Sigmoid colon (tissue), 7 donors: ENCODE data around the gene XRCC5. TPM values are rescaled to one million over a fixed set of nuclear protein-coding genes. Genes with fewer than 3 reads are reported as not detected.

Experiments used
- DNase-seq: peaks from one replicate; pipeline ENCODE4 v3.0.0-alpha.2; 2019
- H3K27ac ChIP-seq, 4 donors: fragments of 200-600 bp; sonication (generic); one replicate each; pipeline ENCODE4 v1.5.1; 2016 to 2019; ENCODE audit warnings: mild to moderate bottlenecking in 1 of 4
- H3K27me3 ChIP-seq, 3 donors: fragments of 200-600 bp; sonication (generic); one replicate each; pipeline ENCODE4 v1.5.1; 2019; ENCODE audit warnings: mild to moderate bottlenecking in 1 of 3
- H3K36me3 ChIP-seq, 4 donors: fragments of 200-600 bp; sonication (generic); one replicate each; pipeline ENCODE4 v1.5.1; 2016 to 2019
- H3K4me1 ChIP-seq, 4 donors: fragments of 200-600 bp; sonication (generic); one replicate each; pipeline ENCODE4 v1.5.1; 2017 to 2019
- H3K4me3 ChIP-seq, 4 donors: fragments of 200-600 bp; sonication (generic); one replicate each; pipeline ENCODE4 v1.5.1; 2017 to 2019; ENCODE audit warnings: mild to moderate bottlenecking in 2 of 4, moderate library complexity in 1 of 4
- H3K9me3 ChIP-seq, 4 donors: fragments of 200-600 bp in 3 of 4; sonication (generic) in 3 of 4; one replicate each; pipeline versions ENCODE4 v1.5.1 to v1.6.1; 2013 to 2019
- EP300 ChIP-seq, 4 donors: sonication (generic); formaldehyde crosslinking; IDR thresholded peaks; one replicate each; pipeline ENCODE4 v1.6.1; 2017; ENCODE audit warnings: antibody characterized with exemption in 4 of 4
- POLR2A ChIP-seq, 2 donors: fragments of 450-650 bp; IDR thresholded peaks; one replicate each; pipeline ENCODE4 v1.6.1; 2016; ENCODE audit warnings: antibody characterized with exemption in 2 of 2, mild to moderate bottlenecking in 2 of 2, moderate library complexity in 2 of 2
- POLR2AphosphoS5 ChIP-seq, 4 donors: sonication (generic); formaldehyde crosslinking; IDR thresholded peaks; one replicate each; pipeline ENCODE4 v1.6.1; 2017; ENCODE audit warnings: antibody characterized with exemption in 4 of 4
- WGBS, 2 donors: extraction: QIAGEN DNeasy Blood & Tissue Kit; methylation state at CpG; one replicate each; pipeline ENCODE4 v1.1.7; 2013; 5-methylcytosine and 5-hydroxymethylcytosine counted together
- intact Hi-C: fragments of 100-400 bp; cut with DNase I; formaldehyde crosslinking; loops from one replicate; pipeline ENCODE4 v1.15.1; 2023
- polyA plus RNA-seq, 3 donors: library from polyadenylated mRNA; stranded (reverse); fragments of 200-250 nt; gene quantifications; one replicate each; pipeline ENCODE4 v1.2.3, GENCODE V29; 2013
- total RNA-seq, 4 donors: library from RNA; depleted of rRNA; stranded (reverse); fragments of >200 nt; gene quantifications; one replicate each; pipeline ENCODE4 v1.1.0, GENCODE V29; 2016
- TF ChIP-seq, protein P1 (sequence below), 4 experiments: fragments of 450-650 bp in 3 of 4; fragments of 200-600 bp in 1 of 4; IDR thresholded peaks; one replicate each; pipeline ENCODE4 v1.5.1; 2016 to 2019; ENCODE audit warnings: antibody characterized with exemption in 4 of 4, mild to moderate bottlenecking in 3 of 4, moderate library complexity in 2 of 4
- donor health status: healthy with polysubstance abuse.
- donor health status: Bipolar disorder and iron deficiency.
- donor health status: healthy.

Gene XRCC5
- total and polyA plus RNA-seq, 7 donors = 70.3 to 152 (median 111) TPM

DNA sequence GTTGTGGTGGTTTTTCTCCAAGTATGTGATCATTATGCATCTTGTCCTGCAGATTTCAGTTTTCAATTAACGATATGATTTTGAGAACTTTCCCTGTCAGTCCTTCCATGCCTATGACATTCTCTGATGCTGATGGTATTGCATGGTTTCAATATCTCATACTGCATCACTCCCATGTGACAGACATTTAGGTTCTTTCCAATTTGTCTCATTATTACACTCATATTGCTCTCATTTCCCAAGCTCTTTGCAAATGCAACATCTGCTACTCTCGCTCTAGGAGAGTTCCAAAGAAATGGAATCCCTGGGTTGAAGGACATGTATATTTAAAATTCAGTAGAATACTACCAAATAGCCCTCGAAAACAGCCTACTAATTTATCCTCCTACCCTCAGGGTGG lies 137.6 kb downstream of the XRCC5 start:
- no peaks in the 10 kb centered on the region for H3K27me3 ChIP-seq

More for the DNA sequence above, 137.6 kb downstream of the XRCC5 start:
- Histone ChIP-seq H3K27ac (no peak overlapping the region), H3K36me3 (no peaks in the 10 kb centered on the region), H3K9me3 (peaks cover 0 to 3% (median 0%) of the 10 kb centered on the region in 4 donors), H3K4me3 (no peak overlapping the region), H3K4me1 (no peaks in the 10 kb centered on the region)
- intact Hi-C loops = no loop called here
- TF ChIP-seq, protein P1, sequence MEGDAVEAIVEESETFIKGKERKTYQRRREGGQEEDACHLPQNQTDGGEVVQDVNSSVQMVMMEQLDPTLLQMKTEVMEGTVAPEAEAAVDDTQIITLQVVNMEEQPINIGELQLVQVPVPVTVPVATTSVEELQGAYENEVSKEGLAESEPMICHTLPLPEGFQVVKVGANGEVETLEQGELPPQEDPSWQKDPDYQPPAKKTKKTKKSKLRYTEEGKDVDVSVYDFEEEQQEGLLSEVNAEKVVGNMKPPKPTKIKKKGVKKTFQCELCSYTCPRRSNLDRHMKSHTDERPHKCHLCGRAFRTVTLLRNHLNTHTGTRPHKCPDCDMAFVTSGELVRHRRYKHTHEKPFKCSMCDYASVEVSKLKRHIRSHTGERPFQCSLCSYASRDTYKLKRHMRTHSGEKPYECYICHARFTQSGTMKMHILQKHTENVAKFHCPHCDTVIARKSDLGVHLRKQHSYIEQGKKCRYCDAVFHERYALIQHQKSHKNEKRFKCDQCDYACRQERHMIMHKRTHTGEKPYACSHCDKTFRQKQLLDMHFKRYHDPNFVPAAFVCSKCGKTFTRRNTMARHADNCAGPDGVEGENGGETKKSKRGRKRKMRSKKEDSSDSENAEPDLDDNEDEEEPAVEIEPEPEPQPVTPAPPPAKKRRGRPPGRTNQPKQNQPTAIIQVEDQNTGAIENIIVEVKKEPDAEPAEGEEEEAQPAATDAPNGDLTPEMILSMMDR (IDR thresholded peaks at IDR 0.05) = no peak
- TF ChIP-seq POLR2A (IDR thresholded peaks at IDR 0.05) (no peak), EP300 (IDR thresholded peaks at IDR 0.05) (no peak), POLR2AphosphoS5 (IDR thresholded peaks at IDR 0.05) (no peak)
- 82 to 83% methylated on average over 3 of the region's 3 CpGs for WGBS, 2 donors
- no peak for DNase-seq

Other genes starting within 250 kb of the XRCC5 start
- gene MREG, start 95.8 kb upstream of the XRCC5 start, total RNA-seq = 1 to 10 TPM in 3 of 4 donors, under 1 TPM in 1; 0.99 to 1.5 (median 1.3) TPM
- gene MREG, start 95.8 kb upstream of the XRCC5 start, polyA plus RNA-seq = 1 to 10 TPM; 3.0 to 8.8 (median 5.6) TPM
- 10 to 100 TPM in 2 of 4 donors, 1 to 10 TPM in 2; 5.0 to 13.9 (median 10.3) TPM for gene PECR, start 27.5 kb upstream of the XRCC5 start, total RNA-seq
- gene PECR, start 27.5 kb upstream of the XRCC5 start, polyA plus RNA-seq = 10 to 100 TPM; 15.6 to 25.9 (median 16.8) TPM
- 1 to 10 TPM in 2 of 4 donors, under 1 TPM in 1, not detected in 1; 0.82 to 1.4 (median 1.1) TPM for gene TMEM169, start 27.4 kb upstream of the XRCC5 start, total RNA-seq
- under 1 TPM in 1 of 3 donors, not detected in 2; 0.80 TPM for gene TMEM169, start 27.4 kb upstream of the XRCC5 start, polyA plus RNA-seq